HG03103 (cell line): ENCODE measurements around the gene COL4A1.

Experiments
- ATAC-seq: cut with Tn5 transposase; IDR thresholded peaks from one replicate; pipeline ENCODE4 v1.9.1; 2021; ENCODE audit warnings: low read depth; ENCODE audit not compliant: unreplicated experiment

Gene COL4A1

GRCh38 chr13:110244071-110244830 lies 62.7 kb downstream of the COL4A1 start:
- ATAC-seq = no peak

DNA sequence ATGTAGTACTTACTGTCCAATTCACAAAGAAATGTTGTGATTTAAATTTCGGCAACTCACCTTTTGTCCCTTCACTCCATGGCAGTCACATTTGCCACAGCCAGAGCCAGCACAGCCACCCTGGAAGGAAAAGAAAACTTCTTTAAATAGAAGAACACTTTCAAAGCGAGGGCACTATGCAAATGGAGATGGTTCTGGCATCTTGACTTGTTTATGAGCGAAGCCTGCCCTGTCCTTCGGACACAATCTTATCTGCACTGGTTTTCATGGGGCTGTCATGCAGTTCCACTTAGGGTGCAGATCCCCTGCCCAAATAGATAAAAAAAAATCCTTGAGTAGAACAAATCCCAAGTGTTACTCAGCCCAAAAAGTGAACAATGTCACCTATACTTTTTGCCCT lies 64.3 kb downstream of the COL4A1 start:
- ATAC-seq = no peak

- no peak for ATAC-seq
Measured at GRCh38 chr13:110240943-110241342, 66.0 kb downstream of the COL4A1 start.

DNA sequence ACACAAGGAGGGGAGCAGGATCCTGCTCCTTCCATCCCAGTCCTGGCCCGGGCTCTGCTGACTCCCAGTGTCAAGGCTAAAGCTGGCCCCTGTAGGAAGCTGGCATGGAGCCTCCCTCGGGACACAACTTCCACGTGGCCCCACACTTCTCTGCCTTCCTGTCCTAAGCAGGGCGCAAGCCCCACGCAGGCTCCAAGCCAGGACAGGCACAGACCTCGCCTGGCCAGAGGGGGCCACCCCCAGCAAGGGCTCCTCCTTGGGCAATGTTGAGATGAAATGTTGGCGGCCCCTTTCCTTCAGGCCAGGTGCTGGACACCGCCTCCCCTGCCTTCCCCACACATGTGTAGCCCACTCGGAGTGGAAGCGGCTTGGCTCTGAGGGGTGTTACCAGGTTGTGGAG lies 66.6 kb downstream of the COL4A1 start:
- no peak for ATAC-seq

- no peak for ATAC-seq
Measured at GRCh38 chr13:110239280-110240125, 67.5 kb downstream of the COL4A1 start.

DNA sequence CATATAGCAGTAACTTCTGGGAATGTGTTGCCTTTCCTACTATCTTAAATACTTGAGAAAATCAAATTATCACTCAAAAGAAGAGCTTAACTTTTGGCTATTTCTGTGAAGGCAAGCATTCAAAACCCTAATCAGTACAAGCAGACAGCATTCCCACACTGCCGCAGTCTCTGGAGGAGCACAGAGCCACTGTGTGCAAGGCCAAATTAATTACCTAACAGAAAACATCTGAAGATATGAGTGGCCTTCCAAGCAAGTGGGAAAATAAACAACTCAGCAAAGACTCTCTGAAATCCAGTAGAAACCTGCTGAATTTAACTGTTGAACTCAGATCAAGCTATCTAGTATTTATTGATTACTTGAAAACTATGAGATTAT lies 68.2 kb downstream of the COL4A1 start:
- no peak for ATAC-seq

DNA sequence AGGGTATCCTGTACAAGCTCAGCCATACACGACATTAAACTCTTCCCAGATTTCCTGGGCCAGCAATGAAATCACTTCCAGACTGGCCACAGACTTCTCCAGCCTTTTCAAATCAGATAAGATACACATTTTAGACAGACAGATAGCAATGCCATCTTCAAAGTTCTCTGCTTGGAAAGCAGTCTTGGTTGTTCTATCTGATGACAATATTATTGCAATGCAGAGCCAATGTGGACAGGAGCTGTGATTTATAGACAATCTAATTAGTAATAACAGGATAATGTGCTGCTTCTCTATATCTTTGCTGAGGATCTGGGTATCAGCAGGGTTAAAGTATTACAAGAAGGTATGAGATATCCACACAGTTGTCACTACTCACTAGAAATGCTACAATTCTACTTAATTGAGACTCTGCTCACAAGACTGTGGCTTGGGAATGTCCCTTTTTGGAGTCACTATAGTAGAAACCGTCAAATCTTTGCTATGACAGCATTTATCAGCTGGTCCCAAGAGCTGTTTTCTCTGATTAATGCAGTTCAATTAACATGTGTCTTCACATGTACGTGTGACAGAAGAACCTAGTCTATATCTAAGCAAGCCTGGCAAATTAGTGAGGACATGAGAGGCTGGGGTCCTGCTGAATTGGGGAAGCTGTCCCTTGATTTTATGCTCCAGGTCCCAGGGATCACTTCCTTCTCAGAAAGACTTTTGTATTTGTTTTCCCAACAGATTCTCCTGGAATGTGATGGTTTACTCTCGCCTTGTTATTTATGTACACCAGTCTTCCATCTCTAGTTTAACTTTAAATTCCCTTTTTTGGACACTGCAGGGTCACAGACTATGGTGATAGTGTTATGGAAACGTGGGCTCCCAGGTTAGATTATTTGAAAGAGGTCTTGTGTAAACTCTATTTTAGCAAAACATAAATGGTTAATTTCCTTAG lies 68.8 kb downstream of the COL4A1 start:
- no peak for ATAC-seq

GRCh38 chr13:110236831-110237261 lies 70.1 kb downstream of the COL4A1 start:
- ATAC-seq = no peak

GRCh38 chr13:110236431-110236830 lies 70.5 kb downstream of the COL4A1 start:
- no peak for ATAC-seq

GRCh38 chr13:110234532-110234931 lies 72.4 kb downstream of the COL4A1 start:
- ATAC-seq = no peak

GRCh38 chr13:110233951-110234280 lies 73.0 kb downstream of the COL4A1 start:
- no peak for ATAC-seq

DNA sequence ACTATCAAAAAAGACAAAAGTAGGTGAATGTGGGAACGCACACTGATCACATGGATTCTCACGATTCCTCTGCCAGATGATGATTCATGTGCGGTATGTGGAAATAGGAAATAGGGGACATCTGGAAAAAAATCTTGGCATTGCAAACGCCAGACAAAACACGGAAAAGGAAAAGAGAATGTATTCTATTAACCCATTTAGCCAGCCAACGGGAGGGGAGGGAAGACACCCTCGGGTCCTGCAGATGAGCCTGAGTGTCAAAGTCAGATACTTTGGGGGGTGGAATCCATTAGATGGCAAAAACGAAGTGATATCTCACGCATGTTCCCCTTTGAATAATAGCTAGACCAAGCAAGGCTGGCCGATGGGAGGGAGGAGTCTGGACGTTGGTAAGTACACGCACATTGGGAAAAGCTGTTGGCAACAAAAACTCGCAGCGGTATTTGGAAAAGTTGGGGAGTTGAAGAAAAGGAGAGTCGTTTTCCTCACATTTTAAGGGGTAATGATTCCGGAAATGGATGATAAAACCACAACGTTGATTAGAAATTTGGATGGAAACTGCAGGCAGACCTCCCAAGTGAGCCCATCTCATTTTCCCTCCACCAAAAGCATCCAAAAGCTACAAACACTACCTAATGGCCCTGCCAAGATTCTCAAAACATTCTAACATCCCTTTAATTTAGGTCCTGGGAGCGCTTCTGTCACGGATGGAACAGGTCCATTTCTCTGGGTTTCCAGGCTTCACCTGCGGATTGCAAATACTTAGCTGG lies 73.6 kb downstream of the COL4A1 start:
- ATAC-seq = no peak

GRCh38 chr13:110232756-110233155 lies 74.2 kb downstream of the COL4A1 start:
- no peak for ATAC-seq

GRCh38 chr13:110232142-110232541 lies 74.8 kb downstream of the COL4A1 start:
- ATAC-seq = no peak

GRCh38 chr13:110231348-110232047 lies 75.5 kb downstream of the COL4A1 start:
- ATAC-seq = no peak

DNA sequence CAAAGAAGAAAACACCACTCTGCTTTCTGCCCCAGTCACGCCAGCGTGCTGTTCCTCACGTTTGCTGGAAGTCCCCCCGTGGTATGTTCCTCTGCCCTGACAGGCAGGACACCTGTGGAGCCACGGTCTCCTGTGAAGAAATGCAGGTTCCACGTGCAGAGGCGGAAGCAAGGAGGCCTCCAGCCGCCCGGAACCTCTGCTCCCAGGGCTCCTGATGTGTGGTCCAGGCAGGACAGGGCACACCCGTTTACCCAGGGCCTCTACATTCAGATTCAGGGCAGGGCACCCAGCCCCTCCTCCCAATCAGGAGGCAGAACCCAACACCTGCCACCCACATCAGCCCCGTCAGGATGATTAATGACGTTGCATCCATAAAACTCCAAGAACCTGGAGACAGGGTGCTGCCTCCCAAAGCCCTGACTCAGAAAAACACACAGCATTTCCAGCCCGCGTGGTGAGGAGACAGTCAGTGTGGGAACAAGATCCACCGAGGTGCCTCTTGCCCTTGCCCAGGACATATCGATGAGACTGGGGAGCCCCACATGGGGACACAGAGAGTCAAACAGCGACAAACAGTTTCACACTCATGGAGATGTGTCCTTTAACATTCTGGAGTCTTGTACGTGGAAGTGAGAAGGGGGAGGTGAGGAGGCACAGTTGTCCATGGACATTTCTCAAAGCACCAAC lies 76.2 kb downstream of the COL4A1 start:
- ATAC-seq = no peak

DNA sequence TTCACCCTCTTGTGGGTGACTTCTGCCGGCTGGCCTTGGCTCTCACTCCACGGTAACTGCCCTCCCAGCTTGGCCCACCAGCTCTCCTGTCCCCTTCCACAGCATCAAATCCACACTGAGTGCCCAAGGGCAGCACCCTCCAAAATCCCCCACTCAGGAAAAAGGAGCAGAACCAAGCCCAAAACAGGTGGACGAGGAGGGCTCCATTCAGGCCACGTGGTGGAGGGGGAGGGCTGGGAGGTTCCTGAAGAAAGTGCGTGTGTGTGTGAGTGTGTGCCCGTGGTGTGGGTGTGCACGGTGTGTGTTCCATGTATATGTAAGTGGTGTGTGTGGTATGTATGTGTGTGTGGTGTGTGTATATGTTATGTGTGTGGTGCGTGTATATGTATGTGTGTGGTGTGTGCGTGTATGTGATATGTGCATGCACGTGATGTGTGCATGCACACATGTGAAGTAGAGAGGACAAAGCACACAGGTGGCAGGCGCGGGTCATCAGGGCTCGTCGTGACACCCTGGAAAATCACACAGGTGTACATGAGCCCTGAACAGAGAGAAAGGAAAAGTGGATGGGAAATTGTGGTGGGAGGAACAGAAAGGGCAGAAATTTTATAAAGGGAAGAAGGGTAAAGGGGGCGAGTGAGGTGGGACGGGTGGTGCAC lies 76.9 kb downstream of the COL4A1 start:
- ATAC-seq = no peak
